DMS53 (cell line): ENCODE results near the gene ABTB1.

Experiments used
- DNase-seq: peaks from one replicate; lab custom pipeline; 2025; lab: John Stamatoyannopoulos, UW

The ABTB1 gene

DNA sequence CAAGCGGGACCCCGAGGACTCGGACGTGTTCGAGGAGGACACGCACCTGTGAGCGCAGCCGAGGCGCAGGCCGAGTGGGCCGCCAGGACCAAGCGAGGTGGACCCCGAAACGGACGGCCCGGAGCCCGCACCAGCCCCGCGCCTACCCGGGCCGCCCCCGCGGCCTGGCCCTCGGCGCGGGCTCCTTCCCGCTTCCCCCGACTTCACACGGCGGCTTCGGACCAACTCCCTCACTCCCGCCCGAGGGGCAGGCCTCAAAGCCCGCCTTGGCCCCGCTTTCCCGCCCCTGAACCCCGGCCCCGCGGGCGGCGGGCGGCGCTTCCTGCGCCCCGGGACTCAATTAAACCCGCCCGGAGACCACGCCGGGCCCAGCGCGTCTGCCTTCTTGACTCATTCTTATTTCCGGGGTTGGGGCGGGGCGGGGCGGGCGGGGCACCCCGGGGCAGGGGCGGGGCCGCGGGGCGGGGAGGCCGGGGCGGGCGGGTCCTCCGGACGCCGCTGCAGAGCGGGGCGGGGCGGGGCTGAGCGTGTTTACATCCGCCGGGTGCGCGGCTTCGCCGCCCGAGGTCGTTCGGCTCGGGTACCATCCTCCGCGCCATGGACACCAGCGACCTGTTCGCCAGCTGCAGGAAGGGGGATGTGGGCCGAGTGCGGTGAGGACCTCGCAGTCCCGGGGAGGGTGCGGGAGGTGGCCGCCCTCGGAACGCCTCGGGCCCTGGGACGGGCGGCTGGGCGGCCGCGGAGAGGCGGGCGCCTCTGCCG is at the start of gene ABTB1:
Gene ABTB1 (plus strand): TSS at position 524 of the 762 bp plus-strand sequence. CDS start 74 bp downstream, at position 598.
- DNase-seq: peak; percentile 88

DNA sequence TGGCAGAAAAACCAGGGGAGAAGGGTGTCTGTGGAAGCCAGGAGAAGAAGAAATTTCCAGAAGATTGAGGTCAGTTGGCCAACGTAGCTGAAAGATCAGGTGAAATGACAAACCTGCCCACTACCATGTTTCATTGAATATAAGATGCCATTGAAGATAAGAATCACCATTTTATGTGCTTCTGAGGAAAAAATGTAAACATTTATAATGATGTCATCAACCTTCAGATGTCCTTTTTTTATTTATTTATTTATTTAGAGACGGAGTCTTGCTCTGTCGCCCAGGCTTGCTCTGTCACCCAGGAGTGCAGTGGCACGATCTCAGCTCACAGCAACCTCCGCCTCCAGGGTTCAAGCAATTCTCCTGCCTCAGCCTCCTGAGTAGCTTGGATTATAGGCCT is 48.7 kb upstream of the ABTB1 start:
- DNase-seq: no peak

DNA sequence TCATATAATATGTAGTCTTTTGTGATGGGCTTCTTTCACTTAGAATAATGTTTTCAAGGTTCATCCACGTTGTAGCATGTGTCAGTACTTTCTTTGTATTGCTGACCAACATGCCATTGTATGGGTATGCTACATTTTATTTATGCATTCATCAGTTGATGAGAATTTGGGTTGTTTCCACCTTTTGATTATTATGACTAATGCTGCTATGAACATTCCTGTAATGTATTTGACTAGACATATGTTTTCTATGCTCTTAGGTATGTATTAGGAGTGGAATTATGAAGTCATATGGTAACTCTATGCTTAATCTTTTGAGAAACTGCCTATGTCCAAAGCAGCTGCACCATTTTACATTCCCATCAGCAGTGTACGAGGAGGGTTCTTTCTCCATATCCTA is 46.9 kb upstream of the ABTB1 start:
- DNase-seq: no peak

DNA sequence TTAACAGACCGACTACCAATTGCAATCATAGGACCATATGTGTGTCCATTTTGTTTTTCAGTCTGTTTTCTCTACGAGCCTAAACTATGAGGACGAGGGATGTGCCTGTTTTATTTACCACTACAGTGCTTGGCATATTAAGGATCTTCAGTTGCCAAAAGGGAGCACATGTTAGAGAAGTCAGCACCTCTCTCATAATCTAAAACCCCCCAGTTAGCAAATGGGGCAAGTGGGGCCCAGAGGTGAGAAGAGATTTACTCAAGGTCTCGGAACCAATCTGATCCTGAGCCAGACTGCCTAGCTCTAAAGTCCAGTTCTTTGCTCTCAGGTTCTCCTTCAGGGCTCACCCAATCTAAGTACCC is 44.3 kb upstream of the ABTB1 start:
- no peak for DNase-seq

DNA sequence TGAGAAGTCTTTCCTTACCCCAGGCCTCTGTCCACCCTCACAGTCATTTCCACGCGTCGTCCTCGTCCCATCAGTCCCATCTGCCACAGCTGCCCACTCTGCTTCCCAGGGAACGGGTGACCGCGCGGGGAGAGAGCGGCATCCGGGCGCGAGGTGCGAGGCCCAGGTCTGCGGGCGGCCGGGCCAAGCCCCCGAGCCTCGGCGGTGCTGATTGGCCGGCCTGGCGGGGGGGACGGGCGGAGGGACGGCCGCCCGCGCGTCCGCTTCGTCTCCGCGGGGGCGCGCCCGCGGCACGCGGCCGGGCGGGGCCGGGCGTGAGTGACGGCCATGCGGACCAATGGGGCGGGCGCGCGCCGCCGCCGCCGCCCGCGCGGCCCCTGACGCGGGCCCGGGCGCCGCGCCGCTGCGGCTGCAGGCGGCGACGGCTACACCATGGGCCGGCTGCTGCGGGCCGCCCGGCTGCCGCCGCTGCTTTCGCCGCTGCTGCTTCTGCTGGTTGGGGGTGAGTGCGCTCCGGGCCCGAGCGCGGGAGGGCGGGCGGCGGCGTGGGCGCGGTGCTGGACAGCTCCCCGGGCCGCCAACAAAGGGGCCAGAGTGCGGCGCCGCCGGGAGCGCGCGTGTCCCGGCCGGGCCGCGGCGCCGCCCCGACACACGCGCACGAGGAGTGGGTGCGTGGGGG is 43.8 kb upstream of the ABTB1 start, which contains the start of gene PODXL2:
Gene PODXL2 (plus strand): TSS at position 398 of the 679 bp plus-strand sequence. CDS start 35 bp downstream, at position 433.
- peak; percentile 90 for DNase-seq

DNA sequence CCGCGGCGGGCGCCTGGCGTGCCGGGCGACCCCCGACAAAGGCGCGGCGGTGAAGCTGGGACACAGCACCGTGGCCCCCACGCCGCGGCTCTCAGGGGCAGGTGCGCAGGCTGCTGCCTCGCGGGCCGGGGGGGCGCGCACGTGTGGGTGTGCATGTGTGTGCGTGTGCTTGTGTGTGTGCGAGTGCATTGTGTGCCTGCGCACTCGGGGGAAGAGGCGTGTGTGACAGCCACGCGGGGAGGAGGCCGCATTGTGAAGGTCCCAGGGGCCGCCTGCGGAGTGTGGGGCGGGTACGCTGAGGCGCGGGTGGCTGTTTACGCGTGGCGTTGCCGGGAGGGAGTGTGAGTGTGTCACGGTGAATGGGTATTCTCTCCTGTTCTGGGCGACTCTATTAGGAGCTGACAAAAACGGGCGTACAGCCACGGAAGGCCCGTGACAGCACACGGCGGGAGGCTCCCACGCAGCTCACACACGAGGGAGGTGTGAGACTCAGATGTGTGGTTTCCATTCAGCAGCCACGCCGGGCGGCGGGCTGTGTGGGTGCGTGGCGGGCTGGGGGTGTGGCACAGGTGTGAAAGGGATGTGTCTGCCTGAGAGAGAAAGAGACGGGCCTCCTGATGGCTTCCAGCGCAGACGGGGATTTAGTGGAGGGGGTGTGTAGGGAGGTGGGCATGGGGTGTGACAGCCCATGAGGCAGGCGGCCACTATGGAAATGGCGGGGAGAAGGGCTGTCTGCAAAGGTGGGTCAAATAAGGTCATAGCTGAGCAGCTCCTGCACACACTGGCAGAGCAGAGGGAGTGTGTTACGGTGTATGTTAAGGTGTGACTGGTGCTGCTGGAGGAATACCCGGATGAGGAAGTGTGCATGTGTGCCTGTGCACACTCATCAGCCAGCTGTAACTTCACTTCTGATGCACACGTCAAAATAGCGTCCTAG is 43.0 kb upstream of the ABTB1 start:
- peak; percentile 69 for DNase-seq

DNA sequence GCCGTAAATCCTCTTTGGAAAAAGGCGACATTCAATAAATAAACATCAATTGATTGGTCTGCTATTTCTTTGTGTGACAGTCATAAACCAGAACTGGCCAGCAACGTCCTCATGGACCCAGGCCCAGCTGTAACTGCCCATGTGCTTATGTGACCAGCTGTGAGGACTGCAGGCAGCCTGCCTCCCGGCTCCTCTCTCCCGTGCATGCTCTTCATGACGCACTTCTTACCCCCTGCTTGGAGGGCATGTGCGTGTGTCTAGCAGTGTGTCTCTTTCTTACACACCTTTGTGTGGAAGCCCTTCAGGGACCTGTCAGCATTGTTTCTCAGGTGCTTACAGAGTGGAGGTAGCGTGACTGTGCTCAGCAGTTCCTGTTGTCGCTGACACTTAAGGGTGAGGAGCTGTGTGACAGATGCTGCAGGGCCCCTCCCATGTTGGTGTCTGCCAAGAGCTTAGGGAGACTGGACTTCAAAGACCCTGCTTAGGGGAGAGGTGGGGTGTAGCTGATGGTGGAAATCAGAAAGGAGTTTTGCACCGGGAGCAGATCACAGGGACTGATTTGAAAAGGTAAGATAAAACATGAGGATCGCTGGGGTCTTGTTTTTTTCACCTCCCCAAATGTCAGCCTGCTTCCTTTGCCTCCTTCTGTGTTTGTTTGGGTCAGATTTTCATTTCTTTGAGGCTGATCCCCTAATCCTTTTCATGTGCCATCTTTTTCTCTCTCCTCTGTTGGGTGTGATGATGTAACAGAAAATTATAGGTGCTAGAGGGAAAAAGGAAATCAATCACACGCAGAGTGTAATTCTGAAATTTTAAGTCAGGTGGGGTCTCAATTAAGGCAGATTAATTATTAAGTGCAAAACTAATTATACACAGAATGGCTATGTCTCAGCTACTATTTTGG is 41.7 kb upstream of the ABTB1 start:
- DNase-seq: peak; percentile 92

DNA sequence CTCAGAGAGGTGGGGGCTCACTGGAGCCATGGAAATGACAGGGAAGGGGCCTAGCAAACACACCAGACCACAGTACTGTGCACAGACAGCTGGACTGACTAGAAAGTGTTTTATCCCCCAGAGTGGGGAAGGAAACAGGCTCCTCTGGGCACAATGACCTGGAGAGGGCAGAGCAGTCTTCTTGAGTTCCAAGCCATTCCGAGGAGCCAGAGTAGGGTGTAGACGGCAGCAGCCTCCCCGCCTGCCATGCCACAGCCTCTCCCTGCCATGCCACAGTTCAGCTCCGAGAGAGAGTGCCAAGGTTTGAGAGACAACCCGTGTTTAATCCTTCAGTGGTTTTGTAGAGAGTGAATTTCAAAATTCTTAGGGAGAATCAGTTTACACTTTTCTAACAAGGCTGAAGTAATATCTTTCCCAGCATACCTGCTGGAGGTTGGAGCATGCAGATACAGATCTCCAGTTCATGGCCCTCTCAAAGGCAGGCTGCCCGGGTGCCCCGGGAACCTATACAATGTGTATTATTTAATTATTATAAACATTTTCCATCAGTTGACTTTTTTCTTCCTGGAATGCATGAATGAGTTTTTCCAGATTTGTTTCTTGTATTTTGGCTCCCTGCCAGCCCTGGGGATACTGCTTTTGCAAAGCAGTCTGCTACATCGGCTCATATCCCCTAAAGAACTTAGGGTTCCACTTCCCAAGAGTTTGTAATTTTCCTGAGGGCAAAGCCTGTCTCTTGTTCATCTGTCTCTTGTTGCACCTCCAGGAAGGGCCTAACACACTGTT is 40.5 kb upstream of the ABTB1 start:
- peak; percentile 9 for DNase-seq

DNA sequence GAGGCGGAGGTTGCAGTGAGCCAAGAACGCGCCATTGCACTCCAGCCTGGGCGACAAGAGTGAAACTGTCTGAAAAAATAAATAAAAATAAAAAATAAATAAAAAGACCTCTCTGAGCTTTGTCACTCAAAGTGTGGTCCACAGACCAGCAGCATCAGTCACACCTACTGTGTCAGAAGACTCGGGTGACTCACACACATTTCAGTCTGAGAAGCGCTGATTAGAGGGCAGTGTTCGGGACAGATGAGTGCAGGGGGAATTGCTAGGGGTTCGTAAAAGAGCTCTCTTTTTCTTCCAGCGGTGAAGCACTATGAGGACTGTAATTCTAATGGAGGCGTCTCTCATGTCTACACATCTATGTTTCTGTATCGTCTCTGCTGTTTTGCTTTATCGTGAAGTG is 38.1 kb upstream of the ABTB1 start:
- no peak for DNase-seq

DNA sequence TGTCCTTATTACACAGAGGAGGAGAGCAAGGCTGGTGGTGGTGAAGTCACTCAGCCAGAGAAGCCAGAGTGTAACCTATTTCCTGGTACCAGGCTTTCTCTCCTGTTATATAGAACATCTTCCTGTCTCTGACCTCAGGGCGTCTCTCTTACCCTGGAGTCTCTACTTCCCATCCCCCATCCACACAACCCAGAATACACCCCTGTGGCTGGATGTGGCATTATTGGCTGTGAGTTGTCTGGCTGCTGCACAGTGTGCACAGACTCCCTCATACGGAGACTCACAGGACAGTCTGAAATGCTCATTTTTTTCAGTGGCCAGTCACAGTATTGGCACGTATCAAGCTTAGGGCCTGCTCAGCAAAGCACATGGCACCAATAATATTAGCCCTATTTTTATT is 35.2 kb upstream of the ABTB1 start:
- peak; percentile 17 for DNase-seq

DNA sequence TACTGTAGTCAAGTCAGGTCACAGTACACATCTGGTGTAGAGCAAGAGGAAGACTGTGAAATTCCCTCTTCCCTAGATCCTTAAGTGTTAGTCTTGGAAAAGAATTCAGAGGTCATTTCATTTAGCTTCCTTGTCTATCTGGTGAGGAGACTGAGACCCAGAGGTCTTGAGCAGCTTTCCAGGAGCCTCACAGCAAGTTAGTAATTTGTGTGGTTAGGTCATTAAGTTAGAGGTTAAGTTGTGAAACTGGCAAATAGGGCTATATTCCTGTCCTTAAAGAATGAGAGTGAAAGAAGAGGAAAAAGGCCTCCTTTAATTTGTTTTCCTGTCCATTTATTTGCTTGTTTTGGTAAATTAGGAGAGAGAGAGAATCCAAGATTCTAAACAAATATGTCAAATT is 34.8 kb upstream of the ABTB1 start:
- DNase-seq: no peak

DNA sequence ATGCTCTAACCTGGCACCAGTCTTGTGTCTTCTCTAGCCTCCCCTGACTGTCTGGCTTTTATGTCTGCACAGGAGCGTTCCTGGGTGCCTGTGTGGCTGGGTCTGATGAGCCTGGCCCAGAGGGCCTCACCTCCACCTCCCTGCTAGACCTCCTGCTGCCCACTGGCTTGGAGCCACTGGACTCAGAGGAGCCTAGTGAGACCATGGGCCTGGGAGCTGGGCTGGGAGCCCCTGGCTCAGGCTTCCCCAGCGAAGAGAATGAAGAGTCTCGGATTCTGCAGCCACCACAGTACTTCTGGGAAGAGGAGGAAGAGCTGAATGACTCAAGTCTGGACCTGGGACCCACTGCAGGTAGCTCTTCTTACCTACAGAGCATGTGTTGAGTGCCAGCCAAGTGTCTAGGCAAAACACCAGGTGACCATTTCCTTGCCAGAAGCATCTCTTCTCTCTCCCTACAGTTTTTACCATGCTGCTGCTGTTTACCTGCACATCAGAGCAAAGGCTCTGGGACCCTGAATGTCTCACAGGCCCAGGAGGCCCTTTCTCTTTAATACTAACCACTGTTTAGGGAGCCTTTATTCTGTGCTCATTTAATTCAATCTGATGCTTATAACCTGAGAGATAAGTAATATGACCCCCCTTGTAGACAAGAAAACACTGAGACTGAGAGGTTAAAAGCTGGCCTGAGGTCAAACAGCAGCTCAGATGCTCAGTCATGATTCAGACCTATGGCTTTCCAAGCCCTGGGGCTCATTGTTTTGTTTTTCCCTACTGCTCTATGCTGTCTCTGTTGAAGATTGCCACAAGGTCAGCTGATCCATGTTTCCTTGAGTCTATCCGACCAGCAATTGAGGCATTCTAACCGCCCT is 33.3 kb upstream of the ABTB1 start:
- DNase-seq: no peak

DNA sequence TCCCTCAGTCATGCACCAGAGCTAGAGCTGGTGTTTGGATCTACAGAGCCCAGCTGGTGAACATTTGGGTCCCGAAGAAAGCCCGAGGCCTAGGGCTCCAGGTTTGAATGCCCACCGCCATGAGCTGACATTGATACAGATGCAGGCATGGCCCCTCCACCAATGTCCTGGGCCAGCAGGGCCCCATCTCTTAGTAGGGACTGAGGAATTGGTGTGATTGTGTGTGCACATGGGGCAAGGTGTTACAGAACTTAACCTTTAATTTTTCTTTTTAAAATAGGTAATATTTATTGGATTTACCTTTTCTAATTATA is 32.8 kb upstream of the ABTB1 start:
- no peak for DNase-seq

DNA sequence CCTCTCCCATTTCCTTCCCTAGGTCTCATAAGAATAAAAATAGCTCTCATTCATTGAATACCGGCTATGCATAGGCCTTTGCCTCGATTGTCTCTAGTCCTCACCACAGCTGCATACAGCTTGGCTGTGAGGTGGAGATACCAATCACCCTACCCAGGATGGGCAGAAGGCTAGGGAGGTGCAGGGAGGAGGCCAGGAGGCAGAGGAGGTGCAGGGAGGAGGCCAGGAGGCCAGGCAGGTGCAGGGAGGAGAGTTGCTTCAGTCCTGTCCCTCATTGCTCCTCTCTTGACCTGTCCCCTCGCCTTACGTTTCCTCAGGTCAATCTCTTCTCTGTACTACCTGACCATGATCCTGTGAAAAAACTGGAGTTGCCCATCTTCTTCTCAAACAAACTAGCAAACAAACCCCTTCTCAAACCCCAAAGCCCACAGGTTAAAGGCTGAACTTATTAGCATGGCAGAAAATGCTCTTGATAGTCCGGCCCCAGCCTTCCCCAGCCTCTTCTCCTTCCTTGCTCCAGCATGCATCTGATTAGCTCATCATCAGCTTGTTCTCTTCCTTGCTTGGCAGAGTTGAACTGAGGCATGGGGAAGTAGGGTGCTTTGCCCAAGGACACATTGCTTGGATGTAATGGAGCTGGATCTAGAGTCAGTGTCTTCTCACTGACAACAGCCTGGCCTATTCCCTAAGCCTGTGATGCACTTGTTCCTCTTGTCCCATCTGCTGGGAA is 27.9 kb upstream of the ABTB1 start:
- no peak for DNase-seq

DNA sequence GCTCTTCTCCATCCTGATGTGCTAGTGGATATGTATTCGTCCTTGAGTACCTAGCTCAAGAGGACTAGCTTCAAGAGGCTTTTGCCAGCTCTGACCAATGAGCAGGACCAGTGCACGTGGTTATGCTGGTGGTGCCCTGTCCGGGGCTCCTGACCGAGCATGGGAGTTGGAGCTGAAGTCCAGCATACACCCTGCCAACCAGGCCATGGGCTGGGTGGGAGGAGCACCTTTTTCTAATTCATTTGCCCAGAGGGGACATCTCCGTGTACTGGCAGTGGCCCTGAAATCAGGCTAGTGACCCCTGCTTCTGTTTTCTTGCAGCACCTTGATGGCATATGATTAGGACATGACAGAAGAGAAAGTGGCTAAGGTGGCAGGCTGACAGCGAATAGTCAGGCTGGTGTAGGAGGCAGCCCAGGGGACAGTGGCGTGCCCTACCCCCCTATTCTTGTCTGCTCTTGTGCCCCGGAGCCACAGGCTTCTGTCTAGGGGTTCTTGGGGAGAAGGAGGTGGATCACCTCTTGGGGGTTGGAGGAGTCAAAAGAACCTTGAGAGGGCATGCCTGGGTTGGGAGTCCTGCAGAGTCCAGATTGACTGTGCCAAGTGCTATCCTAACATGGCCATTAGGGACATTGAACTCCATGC is 27.3 kb upstream of the ABTB1 start:
- no peak for DNase-seq

DNA sequence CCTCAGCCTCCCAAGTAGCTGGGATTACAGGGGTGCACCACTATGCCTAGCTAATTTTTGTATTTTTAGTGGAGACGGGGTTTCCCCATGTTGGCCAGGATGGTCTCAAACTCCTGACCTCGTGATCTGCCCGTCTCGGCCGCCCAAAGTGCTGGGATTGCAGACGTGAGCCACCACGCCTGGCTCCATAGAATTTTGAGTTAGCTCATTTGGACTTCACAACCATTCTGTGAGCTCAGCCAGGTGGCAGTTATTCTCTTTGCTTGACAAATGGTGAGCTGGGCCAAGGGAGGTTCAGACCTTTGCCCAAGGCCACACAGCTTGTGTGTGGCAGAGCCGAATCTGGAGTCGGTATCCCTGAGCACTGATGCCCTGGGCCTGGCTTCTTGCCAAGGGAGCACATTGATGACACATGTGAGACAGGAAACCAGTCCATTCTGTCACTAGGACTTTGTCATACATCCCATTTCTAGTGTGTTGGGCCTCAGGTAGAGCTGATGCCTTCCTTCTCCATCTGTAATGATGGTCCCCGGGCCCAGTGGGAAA is 26.2 kb upstream of the ABTB1 start:
- no peak for DNase-seq

DNA sequence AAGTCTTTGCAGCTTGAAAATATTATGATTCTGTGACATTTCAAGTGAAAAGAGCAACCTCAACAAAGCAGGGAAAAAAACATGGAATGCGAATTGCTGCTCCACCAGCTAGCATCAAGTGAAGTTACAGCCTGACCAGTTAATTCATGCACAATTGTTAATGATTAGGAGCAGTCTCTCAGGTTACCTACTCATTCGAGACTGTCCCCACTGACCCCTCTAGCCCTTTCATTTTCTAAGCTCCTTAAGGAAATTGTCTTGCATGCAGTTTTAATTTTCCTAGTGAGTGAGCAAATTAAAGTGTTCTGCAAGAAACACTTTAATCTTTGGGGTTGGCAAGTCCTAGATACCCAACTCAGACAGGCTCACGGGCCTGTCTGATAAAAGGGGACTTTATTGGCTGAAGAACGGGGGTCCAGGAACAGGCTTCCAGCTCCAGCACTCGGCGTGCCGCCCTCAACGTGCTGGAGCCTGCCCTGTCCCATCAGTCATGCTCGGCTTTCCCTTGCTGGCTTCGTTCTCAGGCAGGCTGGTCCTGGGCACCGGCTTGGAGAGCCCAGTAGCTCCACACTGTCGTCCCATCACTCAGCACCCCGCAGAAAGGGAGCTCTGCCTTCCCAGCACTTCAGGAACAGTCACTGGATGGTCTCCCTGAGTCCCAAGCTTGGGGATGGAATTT is 25.4 kb upstream of the ABTB1 start:
- no peak for DNase-seq

DNA sequence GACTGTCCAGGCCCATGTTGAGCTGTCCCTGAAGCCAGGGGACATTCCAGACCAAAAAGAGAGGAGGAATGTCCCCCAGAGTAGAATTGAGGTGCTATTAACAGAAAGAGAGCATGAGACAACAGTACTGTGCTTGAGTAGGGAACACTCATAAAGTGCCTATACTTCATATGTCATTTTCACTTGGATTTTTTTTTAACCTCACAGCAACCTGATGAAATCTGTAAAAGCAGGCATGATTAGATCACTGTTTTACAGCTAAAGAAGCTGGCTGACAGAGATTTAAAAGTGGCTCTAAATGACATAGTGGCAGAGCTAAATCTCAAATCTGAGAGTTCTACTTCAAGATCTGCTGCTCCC is 24.9 kb upstream of the ABTB1 start:
- DNase-seq: no peak
